Neural cell (in vitro differentiated cells): ENCODE measurements around the gene ITPR3. TPM values are rescaled to one million over a fixed set of nuclear protein-coding genes. Genes with fewer than 3 reads are reported as not detected.

Source experiments
- H2AFZ ChIP-seq: fragments of 200-600, 300-800 bp; sonication (generic), shearing (Covaris generic); 2 replicates; pipeline ENCODE4 v1.6.0; 2014; ENCODE audit warnings: low read depth, mild to moderate bottlenecking, antibody characterized with exemption, low read length, moderate library complexity
- H3F3A ChIP-seq: fragments of 200-600 bp; shearing (Covaris generic); 2 replicates; pipeline ENCODE4 v1.6.1; 2016; ENCODE audit warnings: mild to moderate bottlenecking, moderate library complexity, mixed read lengths, antibody characterized with exemption, low read length; ENCODE audit not compliant: insufficient read depth, poor library complexity, severe bottlenecking
- H3K27ac ChIP-seq: fragments of 200-600, 300-800 bp; sonication (generic), shearing (Covaris generic); 2 replicates; pipeline ENCODE4 v1.5.1; 2014; ENCODE audit warnings: mild to moderate bottlenecking, low read length, moderate library complexity
- H3K27me3 ChIP-seq: fragments of 300-800, 200-600 bp; sonication (generic), shearing (Covaris generic); 2 replicates; pipeline ENCODE4 v1.6.0; 2014; ENCODE audit warnings: mild to moderate bottlenecking, low read depth, low read length, moderate library complexity; ENCODE audit not compliant: insufficient read depth
- H3K36me3 ChIP-seq: fragments of 300-800, 200-600 bp; sonication (generic), shearing (Covaris generic); 2 replicates; pipeline ENCODE4 v1.5.1; 2014; ENCODE audit warnings: mild to moderate bottlenecking, antibody characterized with exemption, low read length, moderate library complexity; ENCODE audit not compliant: insufficient read depth
- H3K4me2 ChIP-seq: fragments of 300-800, 200-600 bp; sonication (generic), shearing (Covaris generic); 2 replicates; pipeline ENCODE4 v1.6.0; 2014; ENCODE audit warnings: mild to moderate bottlenecking, low read length
- H3K4me3 ChIP-seq: fragments of 300-800, 200-600 bp; sonication (generic), shearing (Covaris generic); 2 replicates; pipeline ENCODE4 v1.5.1; 2014; ENCODE audit warnings: mild to moderate bottlenecking, low read length, moderate library complexity
- H3K79me2 ChIP-seq: fragments of 200-600 bp; shearing (Covaris generic); replicated peaks from 2 replicates; pipeline ENCODE4 v1.6.0; 2014; ENCODE audit warnings: mild to moderate bottlenecking, low read length, moderate library complexity; ENCODE audit not compliant: insufficient read depth
- H3K9ac ChIP-seq: fragments of 300-800, 200-600 bp; sonication (generic), shearing (Covaris generic); 2 replicates; pipeline ENCODE4 v1.6.1; 2016; ENCODE audit warnings: mild to moderate bottlenecking, low read length, mixed read lengths
- H3K9me2 ChIP-seq: fragments of 200-600 bp; shearing (Covaris generic); 2 replicates; pipeline ENCODE4 v1.6.1; 2016; ENCODE audit warnings: mild to moderate bottlenecking, low read length, mixed read lengths; ENCODE audit not compliant: insufficient read depth
- H3K9me3 ChIP-seq: fragments of 200-600, 300-800 bp; sonication (generic), shearing (Covaris generic); 2 replicates; pipeline ENCODE4 v1.6.1; 2016; ENCODE audit warnings: mild to moderate bottlenecking, mixed run types, low read length, moderate library complexity, mixed read lengths
- H4K20me1 ChIP-seq: fragments of 200-600 bp; shearing (Covaris generic); 2 replicates; pipeline ENCODE4 v1.6.1; 2016; ENCODE audit warnings: mild to moderate bottlenecking, mixed run types; ENCODE audit not compliant: insufficient read depth
- CTCF ChIP-seq: fragments of 450-650 bp; IDR thresholded peaks from 2 replicates; pipeline ENCODE4 v1.5.1; 2014; ENCODE audit warnings: antibody characterized with exemption, mild to moderate bottlenecking, moderate library complexity; ENCODE audit not compliant: poor library complexity, severe bottlenecking
- EP300 ChIP-seq: fragments of 450-650 bp; conservative IDR thresholded peaks from 2 replicates; pipeline ENCODE4 v1.6.1; 2014; ENCODE audit warnings: antibody characterized with exemption, mild to moderate bottlenecking, moderate library complexity; ENCODE audit not compliant: poor library complexity, severe bottlenecking
- EZH2 ChIP-seq: fragments of 200-600, 300-800 bp; shearing (Covaris generic), sonication (generic); IDR thresholded peaks from 2 replicates; pipeline ENCODE4 v1.6.1; 2014; ENCODE audit warnings: antibody characterized with exemption, low read length, borderline replicate concordance, mild to moderate bottlenecking; ENCODE audit not compliant: insufficient read depth, poor library complexity, severe bottlenecking
- MXI1 ChIP-seq: fragments of 450-650 bp; conservative IDR thresholded peaks from 2 replicates; pipeline ENCODE4 v1.6.1; 2014; ENCODE audit warnings: antibody characterized with exemption, mild to moderate bottlenecking; ENCODE audit not compliant: poor library complexity, severe bottlenecking
- POLR2AphosphoS5 ChIP-seq: IDR thresholded peaks from 2 replicates; pipeline ENCODE4 v1.6.1; 2012
- RAD21 ChIP-seq: fragments of 450-650 bp; conservative IDR thresholded peaks from 2 replicates; pipeline ENCODE4 v1.6.1; 2014; ENCODE audit warnings: antibody characterized with exemption, mild to moderate bottlenecking, moderate library complexity
- REST ChIP-seq: IDR thresholded peaks from 2 replicates; pipeline ENCODE4 v1.6.1; 2012; ENCODE audit warnings: borderline replicate concordance
- SMC3 ChIP-seq: fragments of 450-650 bp; conservative IDR thresholded peaks from 2 replicates; pipeline ENCODE4 v1.6.1; 2014; ENCODE audit warnings: antibody characterized with exemption, mild to moderate bottlenecking, moderate library complexity; ENCODE audit not compliant: poor library complexity
- TAF1 ChIP-seq: IDR thresholded peaks from 2 replicates; pipeline ENCODE4 v1.6.1; 2012; ENCODE audit warnings: low read depth
- polyA plus RNA-seq: library from polyadenylated mRNA; depleted of rRNA; stranded (reverse); fragments of >200 nt; gene quantifications from 2 replicates; pipeline ENCODE4 v1.2.3, GENCODE V29; 2014

ITPR3 gene
- polyA plus RNA-seq, 1 donor from 2014 or later: 0.11 TPM

GRCh38 chr6:33684428-33684896, 63.3 kb downstream of the ITPR3 start:
- H3K4me3 ChIP-seq: no peak overlapping the region
- no peaks in the 10 kb centered on the region for H4K20me1 ChIP-seq
- no peak overlapping the region for H3K9ac ChIP-seq
- H3K36me3 ChIP-seq: no peaks in the 10 kb centered on the region
- H2AFZ ChIP-seq: no peak overlapping the region
- no peaks in the 10 kb centered on the region for H3K9me3 ChIP-seq
- H3K27ac ChIP-seq: no peak overlapping the region
- TF ChIP-seq TAF1: no peak
- no peaks in the 10 kb centered on the region for H3K79me2 ChIP-seq
- H3K9me2 ChIP-seq: no peaks in the 10 kb centered on the region
- no peaks in the 10 kb centered on the region for H3F3A ChIP-seq
- no peaks in the 10 kb centered on the region for H3K27me3 ChIP-seq
- no peak overlapping the region for H3K4me2 ChIP-seq

GRCh38 chr6:33684983-33685382, 63.9 kb downstream of the ITPR3 start:
- H3K27me3 ChIP-seq: no peaks in the 10 kb centered on the region
- H3F3A ChIP-seq: no peaks in the 10 kb centered on the region
- no peak overlapping the region for H3K9ac ChIP-seq
- no peaks in the 10 kb centered on the region for H3K36me3 ChIP-seq
- no peaks in the 10 kb centered on the region for H3K9me3 ChIP-seq
- no peak overlapping the region for H3K4me2 ChIP-seq
- no peak overlapping the region for H2AFZ ChIP-seq
- no peaks in the 10 kb centered on the region for H3K79me2 ChIP-seq
- H4K20me1 ChIP-seq: no peaks in the 10 kb centered on the region
- H3K4me3 ChIP-seq: no peak overlapping the region
- no peaks in the 10 kb centered on the region for H3K9me2 ChIP-seq
- H3K27ac ChIP-seq: no peak overlapping the region
- TF ChIP-seq MXI1 (no peak), RAD21 (no peak), TAF1 (no peak), CTCF (no peak), EZH2 (no peak), EP300 (no peak), REST (no peak)

GRCh38 chr6:33685411-33686224, 64.5 kb downstream of the ITPR3 start:
- Histone ChIP-seq H4K20me1 (no peaks in the 10 kb centered on the region), H3K9ac (no peak overlapping the region), H3K79me2 (no peaks in the 10 kb centered on the region), H3K4me3 (no peak overlapping the region), H3K27ac (no peak overlapping the region), H3K36me3 (no peaks in the 10 kb centered on the region), H3K27me3 (no peaks in the 10 kb centered on the region), H2AFZ (no peak overlapping the region), H3K9me2 (no peaks in the 10 kb centered on the region), H3K9me3 (no peaks in the 10 kb centered on the region), H3K4me2 (no peak overlapping the region), H3F3A (no peaks in the 10 kb centered on the region)
- no peak for TF ChIP-seq TAF1
- no peak for TF ChIP-seq SMC3
- TF ChIP-seq POLR2AphosphoS5: no peak
- TF ChIP-seq REST: no peak
- no peak for TF ChIP-seq EZH2
- TF ChIP-seq EP300: no peak
- TF ChIP-seq CTCF: no peak
- TF ChIP-seq RAD21: no peak
